Muscle layer of duodenum (tissue), 2 donors: ENCODE measurements around the gene RPS6KA4.

ENCODE experiments used
- H3K27ac ChIP-seq: one replicate; pipeline ENCODE4 v1.7.0; 2013; ENCODE audit warnings: mild to moderate bottlenecking, low read length
- H3K27me3 ChIP-seq: one replicate; pipeline ENCODE4 v1.7.0; 2013; ENCODE audit warnings: low read depth, mild to moderate bottlenecking, control low read depth, low read length
- H3K36me3 ChIP-seq, 2 donors: one replicate each; pipeline ENCODE4 v1.7.0; 2013; ENCODE audit warnings: low read length in 2 of 2, control low read depth in 1 of 2, mild to moderate bottlenecking in 1 of 2; ENCODE audit not compliant: insufficient read depth in 2 of 2, control insufficient read depth in 1 of 2
- H3K4me1 ChIP-seq, 2 donors: one replicate each; pipeline ENCODE4 v1.7.0; 2013; ENCODE audit warnings: low read length in 2 of 2, mild to moderate bottlenecking in 2 of 2, control low read depth in 1 of 2, moderate library complexity in 1 of 2; ENCODE audit not compliant: insufficient read depth in 2 of 2, control insufficient read depth in 1 of 2
- H3K4me3 ChIP-seq, 2 donors: one replicate each; pipeline ENCODE4 v1.7.0; 2013; ENCODE audit warnings: low read length in 2 of 2, low read depth in 1 of 2, mild to moderate bottlenecking in 1 of 2
- H3K9me3 ChIP-seq, 2 donors: one replicate each; pipeline ENCODE4 v1.7.0; 2013; ENCODE audit warnings: low read length in 2 of 2, control low read depth in 1 of 2, mild to moderate bottlenecking in 1 of 2; ENCODE audit not compliant: control insufficient read depth in 1 of 2
- donor health status: healthy.

RPS6KA4 gene

GRCh38 chr11:64384981-64385944 is 26.3 kb downstream of the RPS6KA4 start:
- Histone ChIP-seq H3K27ac (no peak overlapping the region), H3K4me1 (peaks cover 0 to 19% of the 10 kb centered on the region in 2 donors), H3K9me3 (no peaks in the 10 kb centered on the region), H3K4me3 (no peak overlapping the region), H3K27me3 (no peaks in the 10 kb centered on the region), H3K36me3 (no peaks in the 10 kb centered on the region)

GRCh38 chr11:64385945-64386704 is 27.2 kb downstream of the RPS6KA4 start:
- Histone ChIP-seq H3K27ac (no peak overlapping the region), H3K4me3 (no peak overlapping the region), H3K9me3 (no peaks in the 10 kb centered on the region), H3K4me1 (peaks cover 0 to 19% of the 10 kb centered on the region in 2 donors), H3K36me3 (no peaks in the 10 kb centered on the region), H3K27me3 (no peaks in the 10 kb centered on the region)

GRCh38 chr11:64387916-64388315 is 29.0 kb downstream of the RPS6KA4 start:
- Histone ChIP-seq H3K4me3 (no peak overlapping the region), H3K4me1 (peaks cover 0 to 29% of the 10 kb centered on the region in 2 donors), H3K36me3 (no peaks in the 10 kb centered on the region), H3K9me3 (no peaks in the 10 kb centered on the region), H3K27ac (no peak overlapping the region), H3K27me3 (no peaks in the 10 kb centered on the region)

- H3K4me3 ChIP-seq = no peak overlapping the region
- H3K27me3 ChIP-seq = no peaks in the 10 kb centered on the region
- H3K9me3 ChIP-seq = no peaks in the 10 kb centered on the region
- H3K36me3 ChIP-seq = no peaks in the 10 kb centered on the region
- no peak overlapping the region for H3K27ac ChIP-seq
- peaks cover 0 to 30% of the 10 kb centered on the region in 2 donors for H3K4me1 ChIP-seq
Observed at GRCh38 chr11:64388894-64389293, 29.9 kb downstream of the RPS6KA4 start.

- H3K27me3 ChIP-seq = no peaks in the 10 kb centered on the region
- no peaks in the 10 kb centered on the region for H3K36me3 ChIP-seq
- no peaks in the 10 kb centered on the region for H3K9me3 ChIP-seq
- H3K4me3 ChIP-seq = no peak overlapping the region
- no peak overlapping the region for H3K27ac ChIP-seq
- peaks cover 0 to 28% of the 10 kb centered on the region in 2 donors for H3K4me1 ChIP-seq
Observed at GRCh38 chr11:64389851-64390250, 30.9 kb downstream of the RPS6KA4 start.

- Histone ChIP-seq H3K4me3 (no peak overlapping the region), H3K4me1 (peaks cover 0 to 28% of the 10 kb centered on the region in 2 donors), H3K27ac (no peak overlapping the region), H3K27me3 (no peaks in the 10 kb centered on the region), H3K9me3 (no peaks in the 10 kb centered on the region), H3K36me3 (no peaks in the 10 kb centered on the region)
Observed at GRCh38 chr11:64390558-64390957, 31.6 kb downstream of the RPS6KA4 start.

- Histone ChIP-seq H3K27me3 (no peaks in the 10 kb centered on the region), H3K9me3 (no peaks in the 10 kb centered on the region), H3K36me3 (no peaks in the 10 kb centered on the region), H3K4me3 (no peak overlapping the region), H3K27ac (no peak overlapping the region), H3K4me1 (peaks cover 0 to 30% of the 10 kb centered on the region in 2 donors)
Observed at GRCh38 chr11:64391839-64392238, 32.9 kb downstream of the RPS6KA4 start.

- Histone ChIP-seq H3K36me3 (no peaks in the 10 kb centered on the region), H3K27me3 (no peaks in the 10 kb centered on the region), H3K9me3 (no peaks in the 10 kb centered on the region), H3K27ac (no peak overlapping the region), H3K4me1 (peaks cover 0 to 33% of the 10 kb centered on the region in 2 donors), H3K4me3 (peak overlapping the region in 1 of 2 donors; percentile 31)
Observed at GRCh38 chr11:64395545-64396078, 36.6 kb downstream of the RPS6KA4 start.

GRCh38 chr11:64396079-64396591 is 37.2 kb downstream of the RPS6KA4 start:
- no peaks in the 10 kb centered on the region for H3K27me3 ChIP-seq
- peak overlapping the region in 1 of 2 donors; percentile 31 for H3K4me3 ChIP-seq
- no peaks in the 10 kb centered on the region for H3K9me3 ChIP-seq
- no peaks in the 10 kb centered on the region for H3K36me3 ChIP-seq
- peaks cover 0 to 33% of the 10 kb centered on the region in 2 donors for H3K4me1 ChIP-seq
- H3K27ac ChIP-seq = no peak overlapping the region

GRCh38 chr11:64400102-64400501 is 41.1 kb downstream of the RPS6KA4 start:
- Histone ChIP-seq H3K36me3 (no peaks in the 10 kb centered on the region), H3K4me3 (no peak overlapping the region), H3K9me3 (no peaks in the 10 kb centered on the region), H3K4me1 (peaks cover 0 to 18% of the 10 kb centered on the region in 2 donors), H3K27ac (no peak overlapping the region), H3K27me3 (no peaks in the 10 kb centered on the region)

- H3K9me3 ChIP-seq = no peaks in the 10 kb centered on the region
- no peaks in the 10 kb centered on the region for H3K27me3 ChIP-seq
- H3K4me3 ChIP-seq = no peak overlapping the region
- no peaks in the 10 kb centered on the region for H3K36me3 ChIP-seq
- H3K27ac ChIP-seq = no peak overlapping the region
- H3K4me1 ChIP-seq = peaks cover 0 to 16% of the 10 kb centered on the region in 2 donors
Observed at GRCh38 chr11:64400667-64401066, 41.7 kb downstream of the RPS6KA4 start.
